ENCODE measurements around the gene PARD3B. TPM values are rescaled to one million over a fixed set of nuclear protein-coding genes. Genes with fewer than 3 reads are reported as not detected.

The PARD3B gene
- polyA plus RNA-seq, 1 donor: 37.4 TPM

- no peak for DNase-seq
Observed at GRCh38 chr2:205610437-205610836, 1065.2 kb downstream of the PARD3B start.

DNA sequence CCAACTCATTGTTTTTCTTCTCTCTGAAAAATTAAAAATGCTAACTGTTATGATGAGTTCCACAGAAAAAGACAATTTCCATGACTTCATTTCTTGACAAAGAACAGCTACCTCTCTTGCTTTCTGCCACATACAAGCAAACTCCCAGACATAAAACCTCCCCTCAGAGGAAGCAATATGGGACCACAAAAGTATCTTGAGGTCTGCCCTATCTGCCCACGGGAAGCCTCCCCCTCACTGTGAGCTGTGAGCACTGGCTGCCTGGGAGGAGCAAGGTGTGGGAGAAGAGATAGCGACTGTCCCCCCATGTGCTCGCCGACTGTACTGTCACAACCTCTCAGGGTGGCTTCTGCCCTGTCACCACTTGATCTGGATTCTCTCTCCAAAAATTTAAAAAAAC lies 1067.4 kb downstream of the PARD3B start:
- no peak for DNase-seq

DNA sequence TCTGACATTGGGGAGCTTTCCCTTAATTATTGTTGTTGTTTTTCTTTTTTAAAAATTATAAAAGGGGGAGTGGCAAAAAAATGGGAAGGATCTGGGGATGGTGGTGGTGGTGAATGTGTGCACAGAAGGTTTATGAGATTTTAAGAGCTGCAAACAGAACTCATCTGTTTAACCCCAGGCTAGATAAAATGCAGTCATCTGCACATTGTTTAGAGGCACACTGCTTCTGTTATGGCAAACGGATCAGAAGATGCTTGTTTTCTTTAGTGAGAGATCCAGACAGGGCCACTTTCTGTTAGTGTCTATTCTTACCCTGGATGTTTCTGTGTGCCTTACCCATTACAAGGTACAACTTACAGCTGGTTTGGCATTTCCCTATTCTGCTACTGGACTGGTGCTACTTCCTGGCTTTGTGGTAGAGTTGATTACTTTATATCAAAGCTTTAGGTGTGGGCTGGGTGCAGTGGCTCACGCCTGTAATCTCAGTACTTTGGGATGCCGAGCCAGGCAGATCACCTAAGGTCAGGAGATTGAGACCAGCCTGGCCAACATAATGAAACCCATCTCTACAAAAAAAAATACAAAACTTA lies 1068.8 kb downstream of the PARD3B start:
- no peak for DNase-seq

DNA sequence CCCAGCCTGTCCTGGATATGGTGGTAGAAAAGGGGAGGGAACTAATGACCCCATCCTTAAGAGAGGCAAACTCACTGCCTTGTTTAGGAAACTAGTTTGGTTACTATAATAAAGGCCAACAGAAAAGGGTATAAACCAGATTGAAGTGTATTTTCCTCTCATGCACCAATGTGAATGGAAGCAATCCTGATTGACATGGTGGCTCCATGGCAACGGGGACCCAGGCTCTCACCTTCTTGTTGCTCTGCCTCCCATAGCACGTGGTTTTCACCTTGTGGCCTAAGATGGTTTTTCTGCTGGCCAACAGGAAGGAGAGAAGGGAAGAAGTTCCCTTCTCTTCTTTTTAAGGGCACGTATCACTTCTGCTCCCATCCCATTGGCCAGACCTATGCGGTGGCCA lies 1069.7 kb downstream of the PARD3B start:
- no peak for DNase-seq

DNA sequence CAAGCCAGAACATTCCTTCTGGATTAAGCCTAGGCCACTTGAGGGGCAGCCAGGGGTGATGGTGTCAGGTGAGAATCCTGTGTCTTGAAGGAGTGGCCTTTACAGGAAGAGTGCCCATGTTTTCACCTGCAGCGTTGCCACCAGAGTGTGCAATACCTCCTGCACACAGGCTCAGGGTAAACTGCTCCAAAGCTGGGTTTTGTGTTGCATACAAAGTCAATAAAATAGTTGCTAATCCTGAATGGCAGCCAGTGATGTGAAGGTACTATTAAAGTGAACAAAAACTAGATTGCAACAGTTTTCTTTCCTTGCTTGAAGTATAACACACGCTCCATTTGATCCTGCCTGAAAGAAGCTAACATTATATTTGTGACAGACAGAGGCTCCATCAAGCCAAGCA lies 1072.6 kb downstream of the PARD3B start:
- no peak for DNase-seq

DNA sequence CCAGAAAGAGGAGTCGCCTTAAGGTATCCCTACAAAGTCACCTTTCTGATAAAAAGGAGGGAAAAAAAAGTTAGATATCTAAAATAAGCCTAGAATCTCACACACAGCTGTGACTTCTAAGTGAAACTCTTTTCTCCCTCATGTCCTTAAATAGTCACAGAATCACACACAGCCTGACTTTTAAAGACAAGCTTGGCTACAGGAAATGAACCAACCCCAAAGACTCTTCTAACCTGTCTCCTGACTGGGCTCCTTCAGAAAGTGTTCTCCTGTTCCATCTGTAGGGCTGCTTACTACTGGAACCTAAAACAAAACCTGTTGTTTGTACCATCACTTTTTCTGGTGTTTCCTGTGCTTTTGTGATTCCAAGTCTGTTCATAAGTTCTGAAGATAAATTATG lies 1074.3 kb downstream of the PARD3B start:
- no peak for DNase-seq

- no peak for DNase-seq
Observed at GRCh38 chr2:205627085-205627484, 1081.8 kb downstream of the PARD3B start.

DNA sequence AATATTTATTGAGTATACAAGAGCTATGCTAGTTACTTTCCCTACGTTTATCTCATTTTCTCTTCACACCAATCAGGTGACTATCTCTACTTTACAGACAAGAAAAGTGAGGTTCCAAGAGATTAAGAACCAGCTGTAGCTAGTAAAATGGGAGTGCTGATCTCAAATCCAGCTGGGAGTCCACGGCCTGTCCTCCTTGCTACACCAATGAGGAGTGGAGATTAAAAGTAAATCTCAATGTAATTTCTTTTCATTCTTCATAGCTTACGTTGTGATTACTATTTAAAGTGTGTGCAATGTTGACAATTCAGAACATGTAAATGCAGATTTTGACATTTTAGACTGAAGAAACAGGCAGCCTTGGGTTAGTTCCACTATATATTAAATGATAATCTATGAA lies 1083.1 kb downstream of the PARD3B start:
- no peak for DNase-seq

- no peak for DNase-seq
Observed at GRCh38 chr2:205629091-205629776, 1084.0 kb downstream of the PARD3B start.

DNA sequence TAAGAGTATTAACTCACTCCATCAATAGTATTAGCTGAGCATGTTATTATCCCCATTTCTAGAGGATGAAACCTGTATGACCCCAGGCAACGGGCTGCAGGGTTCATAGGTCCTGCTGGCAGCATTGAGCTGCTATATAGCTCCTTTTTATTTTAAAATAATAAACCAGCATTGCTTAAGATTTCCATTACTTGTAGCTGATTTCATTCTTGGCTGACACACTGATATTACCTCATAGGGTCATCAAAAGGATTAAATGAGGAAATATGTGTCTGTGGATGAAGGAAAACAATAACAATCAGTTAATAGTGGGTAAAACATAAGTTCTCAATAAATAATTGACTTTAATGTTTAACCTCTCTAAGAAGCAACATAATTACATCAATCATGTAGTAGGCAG lies 1088.7 kb downstream of the PARD3B start:
- DNase-seq: no peak

DNA sequence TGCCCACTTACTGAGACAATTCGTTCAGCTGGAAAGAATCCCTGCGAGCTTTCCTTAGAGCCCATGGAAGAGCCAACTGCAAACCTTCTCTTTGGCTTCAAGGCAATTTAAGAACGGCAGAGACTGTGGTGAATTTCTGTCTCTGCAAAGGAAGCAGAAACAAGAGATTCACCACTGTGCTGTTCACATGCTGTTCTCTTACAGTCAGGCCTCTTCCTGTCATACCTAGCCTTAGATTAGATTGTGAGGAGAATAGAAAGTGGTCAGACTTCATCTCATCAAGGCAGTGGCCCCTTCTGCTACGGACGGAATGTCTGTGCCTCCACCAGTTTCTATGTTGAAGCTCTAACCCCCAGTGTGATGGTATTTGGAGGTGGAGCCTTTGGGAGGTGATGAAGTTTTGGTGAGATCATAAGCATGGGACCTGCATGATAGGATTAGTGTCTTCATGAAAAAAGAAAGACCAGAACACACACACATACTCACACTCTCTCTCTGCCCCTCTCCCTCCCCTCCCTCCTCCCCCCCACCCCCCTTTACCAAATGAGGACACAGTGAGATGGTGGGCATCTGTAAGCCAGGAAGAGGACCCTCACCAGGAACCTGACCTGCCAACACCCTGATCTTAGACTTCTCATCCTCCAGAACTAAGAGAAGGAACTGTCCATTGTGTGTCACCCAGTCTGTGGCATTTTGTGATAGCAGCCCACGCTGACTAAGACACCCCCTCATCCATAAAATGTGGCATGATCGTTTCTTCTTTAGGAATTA lies 1091.5 kb downstream of the PARD3B start:
- DNase-seq: no peak

DNA sequence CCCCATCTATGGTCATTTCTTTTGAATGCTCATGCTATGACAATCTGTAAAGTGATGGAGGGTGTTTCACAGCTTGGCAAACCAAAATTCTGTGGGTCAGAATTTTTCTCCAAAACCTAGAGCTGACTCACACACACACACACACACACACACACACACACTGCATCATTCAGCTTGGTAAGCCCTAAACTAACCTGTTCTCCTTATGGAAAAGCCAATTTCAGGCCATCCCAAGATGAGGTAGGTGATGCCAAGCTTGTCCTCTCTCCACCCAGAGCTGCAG lies 1092.0 kb downstream of the PARD3B start:
- no peak for DNase-seq

DNA sequence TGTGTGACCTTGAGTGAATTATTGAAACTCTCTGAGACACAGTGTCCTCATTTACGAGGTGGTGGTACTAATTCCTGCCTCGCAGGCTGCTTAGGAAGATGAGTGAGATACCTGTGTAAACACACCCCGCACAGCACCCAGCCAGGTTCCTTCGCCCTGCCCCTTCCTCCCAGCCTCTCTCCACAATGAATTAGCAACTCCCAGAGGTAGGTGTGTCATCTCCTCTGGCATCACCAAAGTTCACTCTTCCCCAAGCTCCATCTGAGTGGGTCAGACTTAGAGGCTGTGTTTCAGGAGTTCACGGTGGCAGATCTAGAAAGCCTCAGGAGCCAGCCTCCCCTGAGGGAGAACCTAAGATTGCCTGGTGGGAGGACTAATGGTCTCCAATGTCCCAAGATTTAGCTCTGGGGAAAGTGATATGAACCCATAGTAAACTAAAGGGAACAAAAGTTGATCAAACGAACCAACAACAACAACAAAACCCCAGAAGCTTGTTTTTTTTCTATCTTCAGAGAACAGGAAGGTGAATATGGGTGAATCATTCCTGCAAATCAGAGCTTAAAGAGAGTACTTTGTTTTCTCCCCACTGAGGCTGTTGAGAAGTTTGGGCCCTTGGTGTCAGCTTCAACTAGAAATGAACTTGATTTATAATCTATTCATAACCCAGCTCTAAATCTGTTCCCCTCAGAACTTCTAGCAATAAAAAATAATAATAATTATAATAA lies 1092.7 kb downstream of the PARD3B start:
- no peak for DNase-seq

- no peak for DNase-seq
Observed at GRCh38 chr2:205640716-205641115, 1095.4 kb downstream of the PARD3B start.

- DNase-seq: no peak
Observed at GRCh38 chr2:205642599-205643356, 1097.5 kb downstream of the PARD3B start.

GRCh38 chr2:205643391-205643885 lies 1098.2 kb downstream of the PARD3B start:
- no peak for DNase-seq

DNA sequence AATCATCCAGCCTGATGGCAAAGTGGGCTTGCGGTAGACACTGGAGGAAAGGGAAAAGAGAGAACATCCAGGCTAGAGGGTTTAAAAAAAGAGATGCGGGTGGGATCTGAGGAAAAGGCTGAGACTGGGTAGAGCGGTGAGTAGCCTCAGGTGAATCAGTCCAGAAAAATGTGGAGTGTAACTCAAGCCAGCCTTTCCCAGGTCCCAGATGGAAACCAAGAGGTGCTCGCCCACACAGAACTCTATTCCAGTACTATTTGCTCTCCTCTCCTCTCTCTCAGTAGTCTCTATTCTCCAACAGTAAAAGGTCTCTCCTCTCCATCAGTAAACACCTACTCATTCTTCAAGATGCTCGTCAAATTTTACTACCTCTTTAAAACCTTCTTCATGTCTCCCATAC lies 1098.7 kb downstream of the PARD3B start:
- DNase-seq: no peak

DNA sequence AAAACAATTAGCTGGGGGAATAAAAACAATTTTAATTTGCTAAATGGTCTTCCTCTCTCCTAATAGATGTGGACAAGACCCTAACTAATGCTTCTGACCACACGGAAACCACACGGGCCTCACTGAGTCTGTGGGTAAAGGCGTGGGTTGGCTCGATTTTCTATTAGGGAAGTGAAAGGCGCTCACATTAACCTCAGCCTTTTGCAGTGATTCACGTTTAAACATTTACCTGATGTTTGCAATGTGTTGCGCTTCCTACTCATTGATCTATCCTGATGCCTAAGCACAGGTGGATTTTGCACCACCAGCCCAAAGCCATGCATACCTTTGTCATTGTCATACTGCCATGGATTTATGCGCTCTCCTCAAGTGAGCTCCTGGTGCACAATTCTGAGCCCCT lies 1101.4 kb downstream of the PARD3B start:
- DNase-seq: no peak

GRCh38 chr2:205650450-205650849 lies 1105.2 kb downstream of the PARD3B start:
- DNase-seq: no peak

GRCh38 chr2:205650931-205651330 lies 1105.7 kb downstream of the PARD3B start:
- no peak for DNase-seq

DNA sequence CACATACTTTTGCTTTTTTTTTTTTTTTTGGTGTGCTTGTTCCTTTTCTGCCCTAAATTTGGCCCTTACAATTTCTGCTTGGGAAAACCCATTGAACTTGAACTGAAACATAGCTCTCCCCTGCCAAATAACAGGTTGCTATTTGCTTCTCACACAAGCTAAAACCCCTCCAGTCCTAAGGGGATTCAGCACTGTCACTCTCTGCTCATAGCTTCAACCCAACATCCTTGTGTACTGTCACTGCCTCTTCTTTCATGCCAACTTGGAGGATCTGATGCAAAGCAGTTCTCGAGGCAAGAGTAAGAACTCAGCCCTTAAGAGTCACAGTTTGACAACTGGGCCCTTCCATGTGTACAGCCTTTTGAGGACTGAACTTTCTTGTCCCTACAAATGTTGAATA lies 1106.4 kb downstream of the PARD3B start:
- no peak for DNase-seq

Measured in left kidney (tissue), 2 donors.